Right forelimb (tissue), 1 donor: ENCODE data around the gene ZNF672.
"Not testable (repeated sequence)": the region's sequence is repeated elsewhere in the genome, so short reads cannot be mapped to it uniquely, and the experiment has no call there.

ENCODE experiments used
- DNase-seq: peaks from one replicate; pipeline ENCODE4 v3.0.0-alpha.2; 2018

Gene ZNF672

GRCh38 chr1:248837781-248838356, at the start of gene ZNF672:
Gene ZNF672, plus strand, starts transcription at chr1:248838224. Its CDS starts 9,051 bp downstream, at chr1:248847275.
- DNase-seq = peak; percentile 97

- no peak for DNase-seq
These were observed 49.7 kb upstream of the ZNF672 start for GRCh38 chr1:248788327-248788726.

- DNase-seq = not testable (repeated sequence)
These were observed 48.7 kb upstream of the ZNF672 start for GRCh38 chr1:248789337-248789736.

GRCh38 chr1:248790456-248790855, 47.6 kb upstream of the ZNF672 start:
- no peak for DNase-seq

GRCh38 chr1:248791010-248791409, 47.0 kb upstream of the ZNF672 start:
- DNase-seq = no peak

- no peak for DNase-seq
These were observed 45.7 kb upstream of the ZNF672 start for GRCh38 chr1:248792342-248792741.

- no peak for DNase-seq
These were observed 44.4 kb upstream of the ZNF672 start for GRCh38 chr1:248793592-248793991.

GRCh38 chr1:248794663-248795062, 43.4 kb upstream of the ZNF672 start:
- DNase-seq = not testable (repeated sequence)

- no peak for DNase-seq
These were observed 39.2 kb upstream of the ZNF672 start for GRCh38 chr1:248798791-248799190.

GRCh38 chr1:248800459-248800858, 37.6 kb upstream of the ZNF672 start:
- DNase-seq = no peak

- no peak for DNase-seq
These were observed 35.6 kb upstream of the ZNF672 start for GRCh38 chr1:248802454-248802853.

GRCh38 chr1:248803501-248803900, 34.5 kb upstream of the ZNF672 start:
- DNase-seq = not testable (repeated sequence)

- DNase-seq = no peak
These were observed 33.0 kb upstream of the ZNF672 start for GRCh38 chr1:248804771-248805681.

GRCh38 chr1:248805876-248806275, 32.1 kb upstream of the ZNF672 start:
- no peak for DNase-seq

GRCh38 chr1:248807067-248807737, 30.8 kb upstream of the ZNF672 start:
- DNase-seq = no peak

- no peak for DNase-seq
These were observed 29.1 kb upstream of the ZNF672 start for GRCh38 chr1:248808876-248809275.

GRCh38 chr1:248810000-248810726, 27.9 kb upstream of the ZNF672 start:
- DNase-seq = no peak

GRCh38 chr1:248810727-248811513, 27.1 kb upstream of the ZNF672 start:
- DNase-seq = no peak

- no peak for DNase-seq
These were observed 26.2 kb upstream of the ZNF672 start for GRCh38 chr1:248811514-248812490.

- no peak for DNase-seq
These were observed 25.1 kb upstream of the ZNF672 start for GRCh38 chr1:248812736-248813425.
